Esophagus squamous epithelium (tissue), 4 donors: ENCODE data around the gene ZNF831.

Experiments used
- CTCF ChIP-seq, 6 experiments: fragments of 450-650 bp in 4 of 6; fragments of 200-600 bp in 2 of 6; sonication (generic) in 2 of 6; IDR thresholded peaks; one replicate each; pipeline ENCODE4 v1.5.1; 2016 to 2019; ENCODE audit warnings: antibody characterized with exemption in 6 of 6, mild to moderate bottlenecking in 4 of 6, moderate library complexity in 4 of 6
- POLR2A ChIP-seq, 4 donors: fragments of 450-650 bp; IDR thresholded peaks; one replicate each; pipeline ENCODE4 v1.6.1; 2017; ENCODE audit warnings: antibody characterized with exemption in 4 of 4, mild to moderate bottlenecking in 4 of 4, moderate library complexity in 3 of 4

DNA sequence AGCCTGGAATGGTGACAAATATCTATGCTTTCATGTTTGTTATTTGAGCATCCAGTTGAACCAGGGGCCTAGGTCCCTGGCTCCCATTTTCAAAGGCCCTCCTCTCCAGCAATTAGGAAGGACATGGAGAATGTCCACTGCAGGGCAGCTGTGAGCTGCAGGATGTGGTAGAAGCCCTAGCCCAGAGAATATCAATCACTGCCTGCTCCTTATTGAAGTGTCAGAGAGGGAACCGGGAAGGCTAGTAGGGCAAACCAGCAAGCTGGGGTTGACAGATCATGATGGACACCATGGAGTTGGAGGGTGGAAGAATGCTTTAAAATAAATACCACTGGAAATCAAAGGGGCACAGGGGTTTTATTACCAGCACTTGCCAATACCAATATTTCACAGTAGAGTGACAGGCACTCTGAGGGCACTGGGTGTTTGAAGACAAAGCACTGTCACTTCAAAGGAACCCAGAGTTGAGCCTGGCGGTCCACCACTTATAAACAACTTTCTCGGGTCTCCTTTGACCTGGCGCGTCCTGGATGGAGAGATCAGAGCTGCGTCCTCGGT, 47.7 kb downstream of the ZNF831 start:
- TF ChIP-seq POLR2A (IDR thresholded peaks at IDR 0.05) (no peak), CTCF (IDR thresholded peaks at IDR 0.05) (no peak)
